ENCODE measurements around the gene FUT9. TPM values are rescaled to one million over a fixed set of nuclear protein-coding genes. Genes with fewer than 3 reads are reported as not detected.
"Not testable (repeated sequence)": the region's sequence is repeated elsewhere in the genome, so short reads cannot be mapped to it uniquely, and the experiment has no call there.

Gene FUT9
- total RNA-seq, 1 donor, result not detected

DNA sequence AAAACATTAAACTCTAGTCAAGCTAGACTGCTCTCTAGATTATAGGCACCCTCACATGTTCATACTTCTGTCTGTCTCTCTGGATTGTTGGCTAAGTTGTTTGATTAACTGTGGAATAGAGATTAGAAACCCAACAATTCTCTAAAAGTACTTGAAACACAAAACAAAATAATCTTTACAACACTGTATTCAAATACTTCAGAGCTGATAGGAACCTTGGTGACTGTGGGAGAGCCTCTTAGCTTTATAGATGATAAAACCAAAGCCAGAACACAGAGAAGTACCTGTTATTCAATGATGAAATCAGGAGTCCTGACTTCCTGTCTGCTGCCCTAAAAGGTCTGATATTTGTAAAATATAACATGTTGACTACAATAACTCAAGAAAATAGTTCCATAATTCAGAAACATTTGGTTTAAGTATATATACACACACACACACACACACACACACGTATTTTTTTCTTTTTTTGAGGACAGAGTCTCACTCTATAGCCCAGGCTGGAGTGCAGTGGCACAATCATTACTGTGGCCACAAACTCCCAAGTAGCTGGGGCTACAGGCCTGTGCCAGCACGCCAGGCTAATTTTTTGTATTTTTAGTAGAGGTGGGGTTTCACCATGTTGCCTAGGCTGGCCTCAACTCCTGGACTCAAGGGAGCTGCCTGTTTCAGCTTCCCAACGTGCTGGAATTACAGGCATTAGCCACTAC is 222.0 kb downstream of the FUT9 start:
- TF ChIP-seq, protein P1, sequence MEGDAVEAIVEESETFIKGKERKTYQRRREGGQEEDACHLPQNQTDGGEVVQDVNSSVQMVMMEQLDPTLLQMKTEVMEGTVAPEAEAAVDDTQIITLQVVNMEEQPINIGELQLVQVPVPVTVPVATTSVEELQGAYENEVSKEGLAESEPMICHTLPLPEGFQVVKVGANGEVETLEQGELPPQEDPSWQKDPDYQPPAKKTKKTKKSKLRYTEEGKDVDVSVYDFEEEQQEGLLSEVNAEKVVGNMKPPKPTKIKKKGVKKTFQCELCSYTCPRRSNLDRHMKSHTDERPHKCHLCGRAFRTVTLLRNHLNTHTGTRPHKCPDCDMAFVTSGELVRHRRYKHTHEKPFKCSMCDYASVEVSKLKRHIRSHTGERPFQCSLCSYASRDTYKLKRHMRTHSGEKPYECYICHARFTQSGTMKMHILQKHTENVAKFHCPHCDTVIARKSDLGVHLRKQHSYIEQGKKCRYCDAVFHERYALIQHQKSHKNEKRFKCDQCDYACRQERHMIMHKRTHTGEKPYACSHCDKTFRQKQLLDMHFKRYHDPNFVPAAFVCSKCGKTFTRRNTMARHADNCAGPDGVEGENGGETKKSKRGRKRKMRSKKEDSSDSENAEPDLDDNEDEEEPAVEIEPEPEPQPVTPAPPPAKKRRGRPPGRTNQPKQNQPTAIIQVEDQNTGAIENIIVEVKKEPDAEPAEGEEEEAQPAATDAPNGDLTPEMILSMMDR (IDR thresholded peaks at IDR 0.05; ENCODE audit: insufficient read depth, low read depth, low read length), result no peak
- H3K4me3 ChIP-seq (ENCODE audit: low read depth, low read length), result no peak overlapping the region
- DNase-seq (ENCODE audit: low read depth), result no peak

DNA sequence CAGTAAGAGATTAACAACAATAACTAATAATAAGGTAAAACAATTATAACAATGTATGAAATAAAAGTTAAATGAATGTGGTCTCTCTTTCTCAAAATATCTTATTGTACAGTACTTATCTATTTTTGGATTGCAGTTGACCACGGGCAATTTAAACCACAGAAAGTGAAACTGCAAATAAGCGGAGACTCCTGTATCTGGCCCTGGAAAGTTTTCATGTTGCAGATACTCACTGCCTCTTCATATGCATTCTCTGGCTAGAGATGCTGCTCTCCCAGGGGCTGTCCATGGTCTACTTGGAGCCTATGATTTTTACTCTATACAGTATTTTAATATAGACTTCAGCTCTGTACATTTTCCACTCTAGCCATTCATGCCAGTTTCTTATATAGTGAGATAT is 230.8 kb downstream of the FUT9 start:
- H3K4me3 ChIP-seq (ENCODE audit: low read depth, low read length), result no peak overlapping the region

DNA sequence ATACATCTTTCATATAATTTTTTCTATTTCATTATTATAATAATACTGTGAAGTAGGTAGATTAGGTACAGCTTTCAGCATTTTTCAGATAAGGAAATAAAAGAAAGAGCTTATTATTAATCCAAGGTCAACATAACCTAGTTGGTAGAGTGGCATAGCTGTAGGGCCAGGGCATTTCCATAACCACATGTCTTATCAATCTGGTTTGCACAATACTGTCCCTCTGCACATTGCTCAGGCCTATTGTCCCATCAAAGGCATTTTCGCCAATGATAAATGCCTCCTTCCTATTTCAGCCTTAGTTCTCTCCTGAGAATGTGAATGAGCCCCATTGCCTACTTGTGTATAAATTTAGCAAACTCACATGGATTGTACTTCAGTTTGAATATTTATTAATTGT is 234.0 kb downstream of the FUT9 start:
- TF ChIP-seq, protein P1 (IDR thresholded peaks at IDR 0.05; ENCODE audit: insufficient read depth, low read depth, low read length), result no peak
- no peak overlapping the region for H3K4me3 ChIP-seq (ENCODE audit: low read depth, low read length)
- no peak for DNase-seq (ENCODE audit: low read depth)

More for the DNA sequence above, 230.8 kb downstream of the FUT9 start:
- no peak for DNase-seq (ENCODE audit: low read depth)
- TF ChIP-seq, protein P1 (IDR thresholded peaks at IDR 0.05; ENCODE audit: insufficient read depth, low read depth, low read length), result no peak

DNA sequence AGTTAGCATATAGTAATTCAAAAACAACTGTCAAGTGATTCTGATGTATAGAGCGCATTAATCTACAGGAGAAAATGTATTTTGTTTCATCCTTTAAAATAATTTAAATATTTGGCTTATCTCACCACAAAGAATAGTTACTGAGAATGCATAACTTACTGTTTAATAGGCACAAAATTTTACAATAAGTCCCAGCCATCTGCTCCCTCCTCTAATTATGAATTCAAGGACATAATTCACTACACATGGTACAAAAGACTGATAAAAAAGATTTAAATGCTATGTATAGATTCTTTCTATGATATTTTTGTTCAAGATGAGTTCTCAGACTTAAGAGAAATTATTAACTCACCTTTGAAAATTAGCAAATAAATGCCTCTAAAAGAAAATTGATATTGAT is 242.0 kb downstream of the FUT9 start:
- no peak overlapping the region for H3K4me3 ChIP-seq (ENCODE audit: low read depth, low read length)
- DNase-seq (ENCODE audit: low read depth), result no peak
- TF ChIP-seq, protein P1 (IDR thresholded peaks at IDR 0.05; ENCODE audit: insufficient read depth, low read depth, low read length), result no peak

DNA sequence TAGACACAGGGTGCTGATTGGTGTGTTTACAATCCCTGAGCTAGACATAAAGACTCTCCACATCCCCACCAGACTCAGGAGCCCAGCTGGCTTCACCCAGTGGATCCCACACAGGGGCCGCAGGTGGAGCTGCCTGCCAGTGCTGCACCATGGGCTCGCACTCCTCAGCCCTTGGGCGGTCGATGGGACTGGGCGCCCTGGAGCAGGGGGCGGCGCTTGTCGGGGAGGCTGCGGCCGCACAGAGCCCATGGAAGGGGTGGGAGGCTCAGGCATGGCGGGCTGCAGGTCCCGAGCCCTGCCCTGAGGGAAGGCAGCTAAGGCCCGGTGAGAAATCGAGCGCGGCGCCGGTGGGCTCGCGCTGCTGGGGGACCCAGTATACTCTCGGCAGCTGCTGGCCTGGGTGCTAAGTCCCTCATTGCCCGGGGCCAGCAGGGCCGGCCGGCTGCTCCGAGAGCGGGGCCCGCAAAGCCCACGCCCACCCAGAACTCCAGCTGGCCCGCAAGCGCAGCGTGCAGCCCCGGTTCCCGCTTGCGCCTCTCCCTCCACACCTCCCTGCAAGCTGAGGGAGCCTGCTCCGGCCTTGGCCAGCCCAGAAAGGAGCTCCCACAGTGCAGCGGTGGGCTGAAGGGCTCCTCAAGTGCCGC is 245.1 kb downstream of the FUT9 start:
- H3K4me3 ChIP-seq (ENCODE audit: low read depth, low read length); DNase-seq (ENCODE audit: low read depth): not testable (repeated sequence)
